DND-41 (cell line): ENCODE measurements around the gene SHC4.

Source experiments
- CTCF ChIP-seq: IDR thresholded peaks from 2 replicates; pipeline ENCODE4 v1.5.1; 2012; ENCODE audit warnings: borderline replicate concordance, low read length, moderate library complexity, mild to moderate bottlenecking; ENCODE audit not compliant: poor library complexity, severe bottlenecking; ENCODE audit errors: extremely low read depth
- EZH2 ChIP-seq: IDR thresholded peaks from 3 replicates; pipeline ENCODE4 v1.6.1; 2012; ENCODE audit warnings: borderline replicate concordance, low read depth, mild to moderate bottlenecking, moderate library complexity, low read length, inconsistent platforms; ENCODE audit not compliant: severe bottlenecking

- TF ChIP-seq CTCF (no peak), EZH2 (no peak)
Observed at GRCh38 chr15:48981941-48982340, 18.2 kb upstream of the SHC4 start.
